ENCODE measurements around the gene NFKB1.
"Not testable (repeated sequence)": the region's sequence is repeated elsewhere in the genome, so short reads cannot be mapped to it uniquely, and the experiment has no call there.

Gene NFKB1

DNA sequence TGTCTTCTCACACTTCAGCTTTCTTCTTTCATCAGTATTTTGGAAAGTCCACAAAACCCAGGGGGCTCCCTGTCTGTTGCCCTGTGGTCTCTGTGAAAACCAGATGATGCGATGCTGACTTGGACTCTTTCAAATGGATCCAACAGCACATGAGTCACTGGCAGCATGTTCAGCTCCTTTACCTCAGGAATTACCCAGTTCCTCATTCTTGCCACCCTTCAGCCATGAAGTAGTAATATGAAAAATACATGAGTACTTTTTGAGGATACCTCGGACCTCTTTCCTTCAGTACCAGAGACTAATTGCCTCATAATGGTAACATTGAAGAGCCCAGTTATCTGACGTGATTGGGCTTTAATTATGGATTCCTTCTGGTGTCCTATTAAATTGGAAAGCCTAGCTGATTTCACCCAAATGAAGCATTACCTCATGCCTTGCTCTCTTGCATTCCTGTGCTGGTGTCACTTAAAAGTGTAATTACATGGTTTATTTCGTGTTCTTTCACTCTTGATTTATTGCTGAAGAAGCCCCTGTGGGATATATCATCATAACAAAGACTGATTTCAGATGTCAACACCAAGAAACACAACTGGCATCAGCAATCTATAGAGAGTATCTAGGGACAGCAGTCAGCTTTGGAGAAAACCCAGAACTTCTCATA is 63.4 kb downstream of the NFKB1 start:
- DNase-seq (ENCODE audit: low read depth): no peak
- H3K4me3 ChIP-seq (ENCODE audit: low read length): no peak overlapping the region
- TF ChIP-seq, protein P1, sequence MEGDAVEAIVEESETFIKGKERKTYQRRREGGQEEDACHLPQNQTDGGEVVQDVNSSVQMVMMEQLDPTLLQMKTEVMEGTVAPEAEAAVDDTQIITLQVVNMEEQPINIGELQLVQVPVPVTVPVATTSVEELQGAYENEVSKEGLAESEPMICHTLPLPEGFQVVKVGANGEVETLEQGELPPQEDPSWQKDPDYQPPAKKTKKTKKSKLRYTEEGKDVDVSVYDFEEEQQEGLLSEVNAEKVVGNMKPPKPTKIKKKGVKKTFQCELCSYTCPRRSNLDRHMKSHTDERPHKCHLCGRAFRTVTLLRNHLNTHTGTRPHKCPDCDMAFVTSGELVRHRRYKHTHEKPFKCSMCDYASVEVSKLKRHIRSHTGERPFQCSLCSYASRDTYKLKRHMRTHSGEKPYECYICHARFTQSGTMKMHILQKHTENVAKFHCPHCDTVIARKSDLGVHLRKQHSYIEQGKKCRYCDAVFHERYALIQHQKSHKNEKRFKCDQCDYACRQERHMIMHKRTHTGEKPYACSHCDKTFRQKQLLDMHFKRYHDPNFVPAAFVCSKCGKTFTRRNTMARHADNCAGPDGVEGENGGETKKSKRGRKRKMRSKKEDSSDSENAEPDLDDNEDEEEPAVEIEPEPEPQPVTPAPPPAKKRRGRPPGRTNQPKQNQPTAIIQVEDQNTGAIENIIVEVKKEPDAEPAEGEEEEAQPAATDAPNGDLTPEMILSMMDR (conservative IDR thresholded peaks at IDR 0.05; ENCODE audit: low read depth, low read length): no peak

DNA sequence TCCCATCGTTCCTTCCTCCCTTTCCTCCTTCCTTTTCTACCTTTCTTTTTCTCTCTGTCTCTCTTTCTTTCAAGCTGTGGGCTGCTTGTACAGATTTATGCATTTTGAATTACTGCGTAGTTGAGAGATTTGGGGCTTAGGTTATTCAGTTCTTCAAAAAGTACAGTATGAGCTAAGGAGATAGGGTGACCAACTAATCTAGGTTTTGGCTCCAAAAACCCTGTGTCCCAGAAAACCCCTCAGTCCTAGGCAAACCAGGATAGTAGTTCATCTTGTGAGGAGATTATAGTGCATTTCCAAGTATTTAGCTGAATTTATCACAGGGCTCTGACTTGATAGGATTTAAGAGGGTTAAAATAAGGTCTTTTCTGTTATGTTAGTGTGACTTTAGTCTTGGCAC is 64.5 kb downstream of the NFKB1 start:
- DNase-seq (ENCODE audit: low read depth): peak; percentile 39
- no peak overlapping the region for H3K4me3 ChIP-seq (ENCODE audit: low read length)
- TF ChIP-seq, protein P1 (conservative IDR thresholded peaks at IDR 0.05; ENCODE audit: low read depth, low read length): no peak

- TF ChIP-seq, protein P1 (conservative IDR thresholded peaks at IDR 0.05; ENCODE audit: low read depth, low read length): no peak
- H3K4me3 ChIP-seq (ENCODE audit: low read length): no peak overlapping the region
- no peak for DNase-seq (ENCODE audit: low read depth)
Measured at GRCh38 chr4:102566426-102566825, 65.3 kb downstream of the NFKB1 start.

GRCh38 chr4:102567427-102567826 is 66.3 kb downstream of the NFKB1 start:
- no peak for DNase-seq (ENCODE audit: low read depth)
- H3K4me3 ChIP-seq (ENCODE audit: low read length): no peak overlapping the region
- TF ChIP-seq, protein P1 (conservative IDR thresholded peaks at IDR 0.05; ENCODE audit: low read depth, low read length): no peak

DNA sequence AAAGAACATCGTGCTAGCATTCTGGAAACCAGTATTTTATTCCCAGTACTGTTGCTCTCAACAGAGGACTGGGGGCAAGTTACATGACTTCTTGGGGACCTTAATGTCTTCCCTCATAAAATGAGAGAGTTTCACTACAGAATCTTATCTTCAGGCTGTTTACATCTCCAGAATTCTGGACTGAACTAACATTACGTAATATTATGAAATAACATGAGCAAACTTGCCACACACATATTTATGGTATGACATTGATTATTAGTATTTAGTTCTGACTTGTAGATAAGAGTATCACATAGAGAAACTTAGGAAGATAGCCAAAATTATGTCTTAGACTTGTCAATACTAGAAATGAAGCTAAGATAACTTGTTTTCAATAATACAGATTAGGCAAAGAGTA is 68.0 kb downstream of the NFKB1 start:
- TF ChIP-seq, protein P1 (conservative IDR thresholded peaks at IDR 0.05; ENCODE audit: low read depth, low read length): no peak
- DNase-seq (ENCODE audit: low read depth): no peak
- no peak overlapping the region for H3K4me3 ChIP-seq (ENCODE audit: low read length)

DNA sequence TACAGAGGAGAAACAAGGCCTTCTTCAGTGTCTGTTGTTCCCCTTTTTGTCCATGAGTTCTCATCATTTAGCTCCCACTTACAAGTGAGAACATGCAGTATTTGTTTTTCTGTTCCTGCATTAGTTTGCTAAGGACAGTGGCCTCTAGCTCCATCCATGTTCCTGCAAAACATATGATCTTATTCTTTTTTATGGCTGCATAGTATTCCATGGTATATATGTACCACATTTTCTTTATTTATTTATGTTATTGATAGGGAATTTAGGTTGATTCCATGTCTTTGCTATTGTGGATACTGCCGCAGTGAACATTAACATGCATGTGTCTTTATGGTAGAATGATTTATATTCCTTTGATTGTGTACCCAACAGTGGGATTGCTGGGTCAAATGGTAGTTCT is 69.1 kb downstream of the NFKB1 start:
- not testable (repeated sequence) for DNase-seq (ENCODE audit: low read depth); H3K4me3 ChIP-seq (ENCODE audit: low read length)

DNA sequence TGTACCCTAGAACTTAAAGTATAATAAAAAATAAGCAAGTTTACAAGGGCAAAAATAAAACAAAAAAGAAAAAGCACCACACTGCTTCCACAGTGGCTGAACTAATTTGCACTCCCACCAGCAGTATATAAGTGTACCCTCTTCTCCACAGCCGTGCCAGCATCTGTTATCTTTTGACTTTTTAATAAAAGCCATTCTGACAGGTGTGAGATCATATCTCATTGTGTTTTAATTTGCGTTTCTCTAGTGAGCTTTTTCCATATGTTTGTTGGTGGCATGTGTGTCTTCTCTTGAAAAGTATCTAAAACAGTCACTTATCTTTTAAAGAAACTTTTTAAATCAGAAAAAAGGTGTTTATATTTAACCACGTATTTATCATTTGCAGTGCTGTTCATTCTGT is 71.3 kb downstream of the NFKB1 start:
- TF ChIP-seq, protein P1 (conservative IDR thresholded peaks at IDR 0.05; ENCODE audit: low read depth, low read length): no peak
- no peak overlapping the region for H3K4me3 ChIP-seq (ENCODE audit: low read length)
- DNase-seq (ENCODE audit: low read depth): no peak

Data from retinal pigment epithelial cell (primary cell).